GM19193 (cell line): ENCODE measurements around the gene MAFB.

ENCODE experiments used
- POLR2A ChIP-seq: IDR thresholded peaks from 4 replicates; pipeline ENCODE4 v1.6.1; 2011; ENCODE audit not compliant: insufficient read depth, insufficient read length; ENCODE audit errors: extremely low read depth

Gene MAFB

GRCh38 chr20:40689943-40690835, 1.2 kb upstream of the MAFB start:
- TF ChIP-seq POLR2A = no peak

GRCh38 chr20:40688129-40689099, 622 bp downstream of the MAFB start:
- TF ChIP-seq POLR2A = no peak

- no peak for TF ChIP-seq POLR2A
These were observed 1.5 kb downstream of the MAFB start for GRCh38 chr20:40687384-40688128.

- TF ChIP-seq POLR2A = no peak
These were observed 2.1 kb downstream of the MAFB start for GRCh38 chr20:40686893-40687292.

GRCh38 chr20:40686434-40686882, 2.6 kb downstream of the MAFB start:
- no peak for TF ChIP-seq POLR2A

- no peak for TF ChIP-seq POLR2A
These were observed 3.7 kb downstream of the MAFB start for GRCh38 chr20:40685349-40685748.

- TF ChIP-seq POLR2A = no peak
These were observed 5.2 kb downstream of the MAFB start for GRCh38 chr20:40683894-40684268.

- no peak for TF ChIP-seq POLR2A
These were observed 5.7 kb downstream of the MAFB start for GRCh38 chr20:40683221-40683893.

- no peak for TF ChIP-seq POLR2A
These were observed 6.7 kb downstream of the MAFB start for GRCh38 chr20:40682104-40682981.

GRCh38 chr20:40681684-40682083, 7.4 kb downstream of the MAFB start:
- no peak for TF ChIP-seq POLR2A

- TF ChIP-seq POLR2A = no peak
These were observed 7.9 kb downstream of the MAFB start for GRCh38 chr20:40681165-40681564.

GRCh38 chr20:40680161-40680959, 8.7 kb downstream of the MAFB start:
- no peak for TF ChIP-seq POLR2A
